ENCODE data around the gene STKLD1.
A peak's percentile ranks its signal among the peaks of the same experiment; 100 is the strongest.

The STKLD1 gene

DNA sequence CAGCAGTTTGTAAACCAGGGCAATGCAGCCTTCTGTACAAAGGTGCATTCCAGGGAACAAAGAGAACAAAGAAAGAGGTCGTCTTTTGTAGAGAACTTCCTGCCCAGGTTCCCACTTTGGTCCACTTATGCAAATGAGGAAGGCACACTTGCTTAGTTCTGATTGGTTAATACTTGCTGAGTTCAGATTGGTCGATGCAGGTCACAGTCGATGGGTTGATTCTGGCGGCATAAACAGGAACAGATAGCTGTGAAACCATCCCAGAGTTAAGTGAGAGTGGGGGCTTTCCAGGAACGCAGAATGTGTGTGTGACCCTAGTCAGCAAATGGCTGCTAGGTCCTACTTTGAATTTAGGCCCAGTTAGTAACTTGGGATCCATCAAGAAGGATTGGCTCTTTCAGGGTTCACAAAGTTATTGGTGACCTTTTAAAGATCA, 44.2 kb downstream of the STKLD1 start:
- no peak for DNase-seq

DNA sequence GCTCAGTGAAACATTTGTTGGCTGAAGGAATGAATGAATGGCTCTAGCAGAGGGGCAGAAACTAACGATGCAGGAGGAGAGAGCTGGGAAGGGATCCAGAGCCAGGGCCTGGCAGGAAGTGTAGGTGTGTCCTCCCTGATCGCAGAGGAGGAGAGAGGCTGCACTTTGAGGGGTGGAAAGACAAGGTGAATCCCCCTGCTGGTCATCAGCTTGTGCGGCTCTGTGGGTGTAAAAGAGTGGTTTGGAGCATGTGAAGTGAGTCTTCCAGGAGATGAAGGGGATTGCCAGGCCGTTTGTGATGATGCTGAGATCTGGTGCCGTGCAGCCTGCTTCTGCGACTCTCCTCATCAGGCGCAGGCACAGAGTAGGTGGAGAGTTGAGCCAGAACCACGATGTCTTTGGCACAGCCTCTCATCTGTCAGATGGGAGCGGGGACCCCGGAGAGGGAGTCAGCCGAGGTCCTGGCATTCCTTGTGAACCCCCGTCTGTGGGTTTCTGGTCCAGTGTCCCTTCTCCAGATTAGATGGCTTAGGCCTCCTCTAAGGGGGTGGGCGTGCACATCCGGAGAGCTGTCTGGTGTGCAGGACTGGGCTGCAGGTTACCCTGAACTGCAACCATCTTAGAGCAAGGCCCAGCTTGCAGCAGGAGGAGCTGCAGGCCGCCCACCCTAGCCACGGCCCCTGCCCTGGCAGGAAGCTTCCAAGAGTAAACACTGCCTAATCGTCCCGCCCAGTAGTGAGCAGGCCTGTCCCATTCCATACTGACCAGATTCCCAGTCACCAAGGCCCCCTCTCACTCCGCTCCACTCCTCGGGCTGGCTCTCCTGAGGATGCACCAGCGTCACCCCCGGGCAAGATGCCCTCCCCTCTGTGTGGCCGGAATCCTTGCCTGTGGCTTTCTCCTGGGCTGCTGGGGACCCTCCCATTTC, 45.7 kb downstream of the STKLD1 start, which contains the start of gene ADAMTS13:
Gene ADAMTS13, plus strand, starts transcription at position 753 of the 928 bp plus-strand sequence. Its CDS starts 77 bp downstream, at position 830.
- no peak for DNase-seq

DNA sequence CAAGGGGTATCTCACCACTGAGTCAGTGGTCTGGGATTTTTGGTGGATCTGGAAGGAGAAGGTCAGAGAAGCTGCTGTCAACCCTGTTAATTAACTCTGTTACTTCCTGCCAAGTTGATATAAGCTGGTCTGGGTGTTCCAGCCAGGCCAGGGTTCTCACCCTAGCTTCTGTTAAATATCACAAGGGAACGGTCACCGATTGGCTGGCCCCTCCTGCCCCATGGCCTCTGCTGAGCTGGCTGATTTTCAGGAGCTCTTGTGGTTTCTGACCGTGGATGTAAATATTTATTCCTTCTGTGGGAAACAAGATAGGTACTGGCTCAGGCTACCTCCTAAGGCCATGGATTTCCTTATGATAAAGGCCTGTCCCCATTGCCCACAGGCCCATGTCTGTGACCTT, 47.0 kb downstream of the STKLD1 start:
- no peak for DNase-seq

DNA sequence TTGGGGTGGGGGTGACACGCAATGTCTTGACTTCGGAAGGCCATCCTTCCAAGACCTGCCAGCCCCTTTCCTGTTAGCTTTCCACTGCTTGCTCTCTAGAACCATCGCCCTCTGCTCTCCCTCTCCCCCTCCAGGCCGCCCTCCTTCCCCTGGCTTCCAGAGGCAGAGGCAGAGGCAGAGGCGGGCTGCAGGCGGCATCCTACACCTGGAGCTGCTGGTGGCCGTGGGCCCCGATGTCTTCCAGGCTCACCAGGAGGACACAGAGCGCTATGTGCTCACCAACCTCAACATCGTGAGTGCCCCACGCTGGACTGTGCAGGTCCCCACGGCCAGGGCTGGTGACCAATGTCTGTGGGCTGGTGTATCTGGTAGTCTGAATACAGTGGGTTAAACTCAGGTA, 48.0 kb downstream of the STKLD1 start:
- DNase-seq = no peak

DNA sequence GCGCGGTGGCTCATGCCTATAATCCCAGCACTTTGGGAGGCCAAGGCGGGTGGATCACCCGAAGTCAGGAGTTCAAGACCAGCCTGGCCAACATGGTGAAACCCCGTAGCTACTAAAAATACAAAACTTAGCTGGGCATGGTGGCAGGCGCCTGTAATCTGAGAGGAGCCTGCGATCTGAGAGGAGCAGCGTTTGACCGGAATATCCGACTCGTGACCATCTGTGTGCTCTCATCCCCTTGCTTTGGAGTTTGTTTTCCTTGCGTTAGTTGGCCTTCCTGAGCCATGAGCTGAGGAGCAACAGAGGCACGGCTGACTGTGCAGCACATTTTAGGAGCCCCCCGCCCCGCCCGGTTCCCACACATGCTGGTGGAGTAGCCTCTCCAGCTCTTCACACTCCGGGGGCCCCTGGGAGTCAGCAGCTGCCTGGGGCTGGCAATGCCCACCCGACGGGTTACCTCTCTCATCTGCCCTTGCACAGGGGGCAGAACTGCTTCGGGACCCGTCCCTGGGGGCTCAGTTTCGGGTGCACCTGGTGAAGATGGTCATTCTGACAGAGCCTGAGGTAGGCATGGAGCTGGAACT, 49.0 kb downstream of the STKLD1 start:
- peak in 1 of 2 experiments; percentile 33 for DNase-seq

DNA sequence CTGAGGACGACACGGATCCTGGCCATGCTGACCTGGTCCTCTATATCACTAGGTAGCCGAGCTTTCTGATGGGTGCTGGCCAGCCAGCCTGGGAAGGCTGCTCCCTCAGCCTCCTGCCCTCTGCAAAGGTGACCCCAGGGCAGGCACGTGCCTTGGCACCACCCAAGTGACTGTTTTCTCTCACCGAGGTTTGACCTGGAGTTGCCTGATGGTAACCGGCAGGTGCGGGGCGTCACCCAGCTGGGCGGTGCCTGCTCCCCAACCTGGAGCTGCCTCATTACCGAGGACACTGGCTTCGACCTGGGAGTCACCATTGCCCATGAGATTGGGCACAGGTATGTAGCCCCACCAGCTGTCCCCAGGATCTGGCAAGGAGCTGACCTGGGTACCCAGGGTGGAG, 49.8 kb downstream of the STKLD1 start:
- no peak for DNase-seq

DNA sequence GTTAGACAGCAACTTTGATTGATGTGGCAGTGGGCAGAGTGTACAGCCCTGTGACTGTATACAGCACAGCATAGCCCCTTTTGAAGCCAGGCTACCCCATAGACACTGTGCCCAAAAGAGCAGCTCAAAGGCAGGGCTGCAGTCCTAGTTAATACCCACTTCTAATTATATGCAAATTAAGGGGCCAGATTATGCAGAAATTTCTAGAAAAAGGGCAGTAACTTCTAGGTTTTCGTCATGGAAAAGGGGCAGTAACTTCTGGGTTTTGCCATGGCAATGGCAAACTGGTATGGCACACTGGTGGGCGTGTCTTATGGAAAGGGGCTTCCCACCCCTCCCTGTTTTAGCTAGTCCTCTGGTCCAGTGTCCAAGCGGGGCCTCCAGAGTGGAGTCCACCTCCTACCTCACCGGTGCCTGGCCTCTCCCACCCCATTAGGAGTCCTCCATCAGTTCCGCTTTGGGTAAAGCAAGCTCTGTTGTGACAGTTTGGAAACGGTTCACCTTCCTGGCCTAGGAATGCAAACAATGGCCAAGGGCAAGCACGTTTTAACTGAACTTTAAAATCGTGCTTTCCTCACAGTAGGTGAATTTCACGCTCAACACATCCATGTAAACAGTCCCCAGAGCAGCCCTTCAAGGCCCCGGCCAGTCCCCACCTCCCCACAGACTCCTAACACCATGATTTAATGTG, 51.6 kb downstream of the STKLD1 start:
- DNase-seq = no peak

DNA sequence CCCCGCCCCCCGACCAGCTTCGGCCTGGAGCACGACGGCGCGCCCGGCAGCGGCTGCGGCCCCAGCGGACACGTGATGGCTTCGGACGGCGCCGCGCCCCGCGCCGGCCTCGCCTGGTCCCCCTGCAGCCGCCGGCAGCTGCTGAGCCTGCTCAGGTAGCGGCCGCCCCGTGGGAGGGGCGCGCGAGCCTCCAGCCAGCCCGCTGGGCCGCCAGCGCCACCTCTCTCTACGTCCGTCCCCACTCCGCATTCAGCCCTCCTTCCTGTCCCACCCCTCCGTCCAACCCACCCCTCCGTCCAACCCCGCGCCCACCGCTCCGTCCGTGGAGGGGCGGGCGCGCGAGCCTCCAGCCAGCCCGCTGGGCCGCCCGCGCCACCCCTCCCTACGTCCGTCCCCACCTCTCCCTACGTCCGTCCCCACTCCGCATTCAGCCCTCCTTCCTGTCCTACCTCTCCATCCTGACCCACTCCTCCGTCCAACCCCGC, 52.5 kb downstream of the STKLD1 start:
- DNase-seq = peak; percentile 39 to 67

DNA sequence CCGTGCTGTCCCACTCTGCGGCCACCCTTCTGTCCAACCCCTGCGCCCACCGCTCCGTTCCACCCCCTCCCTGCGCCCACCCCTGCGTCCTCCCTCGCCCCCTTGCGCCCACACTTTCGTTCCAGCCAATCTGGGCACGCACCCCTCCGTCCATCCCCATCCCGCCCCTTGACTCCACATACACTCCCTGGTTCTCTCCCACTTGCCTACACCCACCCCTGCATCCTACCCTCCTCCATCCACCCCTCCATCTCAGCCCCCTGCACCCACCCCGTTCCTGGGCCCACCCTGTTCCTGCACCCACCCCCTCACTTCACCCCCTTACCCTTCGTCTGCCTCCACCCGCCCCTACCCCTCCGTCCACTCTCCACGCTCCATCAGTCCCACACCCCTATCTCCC, 53.0 kb downstream of the STKLD1 start:
- DNase-seq = no peak

DNA sequence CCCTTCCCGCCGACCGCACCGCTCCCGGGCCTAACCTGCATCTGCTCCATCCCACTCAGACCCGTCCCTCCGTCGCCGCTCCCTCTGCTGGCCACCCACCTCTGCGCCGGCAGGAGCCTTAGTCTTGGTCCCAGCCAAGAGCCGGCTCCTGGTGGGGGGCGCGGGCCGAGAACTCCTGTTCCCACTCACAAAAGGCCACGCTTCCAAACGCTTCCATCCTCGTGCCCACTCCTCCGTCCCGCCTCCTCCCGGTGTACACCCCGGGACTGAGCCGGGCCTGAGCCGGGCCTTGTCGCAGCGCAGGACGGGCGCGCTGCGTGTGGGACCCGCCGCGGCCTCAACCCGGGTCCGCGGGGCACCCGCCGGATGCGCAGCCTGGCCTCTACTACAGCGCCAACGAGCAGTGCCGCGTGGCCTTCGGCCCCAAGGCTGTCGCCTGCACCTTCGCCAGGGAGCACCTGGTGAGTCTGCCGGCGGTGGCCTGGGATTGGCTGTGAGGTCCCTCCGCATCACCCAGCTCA, 53.5 kb downstream of the STKLD1 start:
- DNase-seq = peak in 1 of 2 experiments; percentile 45

DNA sequence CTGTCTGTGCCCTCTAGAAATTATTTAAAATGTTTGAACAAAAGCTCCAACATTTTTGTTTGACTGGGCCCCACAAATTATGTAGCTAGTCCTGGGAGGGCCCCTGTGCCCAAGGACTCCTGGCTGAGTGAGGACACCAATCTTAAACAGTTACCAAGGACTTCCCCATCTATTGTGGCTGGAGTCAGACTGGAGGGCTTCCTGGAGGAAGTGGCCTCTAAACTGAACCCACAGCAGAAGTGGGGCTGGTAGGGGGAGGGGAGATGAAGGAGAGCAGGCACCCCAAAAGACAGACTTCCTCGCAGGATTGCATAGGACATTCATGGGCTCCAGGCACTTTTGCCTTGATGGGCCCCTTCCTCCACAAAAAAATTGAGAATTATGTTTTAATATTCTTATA, 54.1 kb downstream of the STKLD1 start:
- no peak for DNase-seq

DNA sequence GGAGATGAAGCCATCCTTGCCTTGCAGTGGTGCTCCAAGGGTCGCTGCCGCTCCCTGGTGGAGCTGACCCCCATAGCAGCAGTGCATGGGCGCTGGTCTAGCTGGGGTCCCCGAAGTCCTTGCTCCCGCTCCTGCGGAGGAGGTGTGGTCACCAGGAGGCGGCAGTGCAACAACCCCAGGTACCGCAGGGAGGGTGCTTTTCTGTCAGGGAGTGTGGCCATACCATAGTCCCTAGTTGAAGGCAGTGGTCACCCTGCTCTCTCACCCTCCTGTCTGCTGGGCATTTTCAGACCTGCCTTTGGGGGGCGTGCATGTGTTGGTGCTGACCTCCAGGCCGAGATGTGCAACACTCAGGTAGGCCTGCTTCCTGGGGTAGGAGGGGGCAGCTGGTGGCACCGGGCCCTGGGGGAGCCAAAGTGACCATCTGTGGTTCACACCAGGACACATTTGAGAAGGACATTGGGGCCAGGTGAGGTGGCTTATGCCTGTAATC, 57.2 kb downstream of the STKLD1 start:
- DNase-seq = no peak

DNA sequence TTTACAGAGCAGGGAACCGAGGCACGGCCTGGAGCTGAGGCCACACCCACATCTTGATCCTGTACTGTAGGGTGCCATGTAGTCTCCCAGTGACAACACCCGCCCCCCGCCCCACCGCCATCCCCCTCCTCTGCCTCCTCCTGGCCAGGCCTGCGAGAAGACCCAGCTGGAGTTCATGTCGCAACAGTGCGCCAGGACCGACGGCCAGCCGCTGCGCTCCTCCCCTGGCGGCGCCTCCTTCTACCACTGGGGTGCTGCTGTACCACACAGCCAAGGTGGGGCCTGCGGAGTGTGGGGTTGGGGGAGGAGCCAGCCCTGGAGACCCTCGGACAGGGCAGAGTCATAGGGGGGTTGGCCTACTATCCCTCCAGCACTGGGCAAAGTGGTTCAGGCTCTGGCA, 60.5 kb downstream of the STKLD1 start:
- DNase-seq = no peak

DNA sequence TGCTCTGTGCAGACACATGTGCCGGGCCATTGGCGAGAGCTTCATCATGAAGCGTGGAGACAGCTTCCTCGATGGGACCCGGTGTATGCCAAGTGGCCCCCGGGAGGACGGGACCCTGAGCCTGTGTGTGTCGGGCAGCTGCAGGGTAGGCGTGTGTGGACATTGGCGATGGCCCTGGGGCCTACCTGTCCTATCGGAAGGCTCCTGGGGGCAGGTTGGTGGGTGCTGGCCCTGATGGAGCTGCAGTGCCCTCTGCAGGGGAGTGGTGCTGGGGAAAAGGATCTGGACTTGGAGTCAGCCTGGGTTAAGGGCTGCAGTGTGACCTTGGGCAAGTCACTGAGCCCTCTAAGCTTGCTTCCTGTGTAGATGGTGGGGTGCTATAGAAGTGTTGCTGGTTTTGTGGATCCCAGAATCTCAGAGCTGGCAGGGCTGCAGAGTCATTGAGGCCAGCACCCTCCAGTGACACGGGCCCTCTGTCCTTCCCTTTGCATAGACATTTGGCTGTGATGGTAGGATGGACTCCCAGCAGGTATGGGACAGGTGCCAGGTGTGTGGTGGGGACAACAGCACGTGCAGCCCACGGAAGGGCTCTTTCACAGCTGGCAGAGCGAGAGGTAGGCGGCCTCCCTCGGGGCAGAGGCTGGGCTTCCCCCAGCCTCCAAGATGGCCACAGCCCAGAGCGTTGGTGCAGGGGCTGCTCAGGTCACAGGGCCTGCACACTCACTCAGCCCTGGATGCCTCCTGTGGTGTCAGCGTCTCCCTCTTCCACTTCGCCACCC, 61.8 kb downstream of the STKLD1 start:
- no peak for DNase-seq

DNA sequence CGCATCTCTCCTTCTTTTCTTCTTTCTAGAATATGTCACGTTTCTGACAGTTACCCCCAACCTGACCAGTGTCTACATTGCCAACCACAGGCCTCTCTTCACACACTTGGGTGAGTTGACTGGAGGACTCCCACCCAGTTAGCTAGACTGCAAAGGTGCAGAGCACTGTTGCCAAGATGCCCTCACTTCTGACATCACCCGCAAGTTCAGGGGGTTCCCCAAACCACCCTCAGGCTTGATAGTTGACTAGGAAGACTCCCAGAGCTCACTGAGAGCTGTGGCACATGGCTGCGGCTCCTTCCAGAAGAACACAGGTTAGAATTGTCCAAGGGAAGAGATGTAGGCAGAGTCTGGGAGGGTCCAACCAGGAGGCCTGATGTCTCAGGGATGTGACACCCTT, 63.2 kb downstream of the STKLD1 start:
- no peak for DNase-seq

DNA sequence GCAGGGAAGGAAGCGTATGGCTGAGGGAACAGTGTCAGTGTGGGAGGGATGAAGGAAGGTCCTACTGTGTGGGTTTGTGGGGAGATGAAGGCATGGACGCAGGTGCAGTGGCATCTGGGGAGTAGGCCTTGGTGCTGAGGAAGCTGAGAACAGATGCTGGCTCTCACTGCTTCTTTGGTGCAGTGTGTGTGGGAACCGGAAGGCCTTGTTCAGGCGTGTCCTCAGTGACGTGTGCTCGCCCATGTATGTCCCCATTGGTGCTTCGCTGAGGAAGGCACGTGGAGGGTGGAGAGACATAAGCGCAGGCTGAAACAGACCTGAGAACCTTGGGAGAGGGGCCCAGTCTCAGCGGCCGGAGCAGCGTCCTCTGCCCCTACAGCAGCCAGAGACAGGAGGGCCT, 64.7 kb downstream of the STKLD1 start:
- no peak for DNase-seq

DNA sequence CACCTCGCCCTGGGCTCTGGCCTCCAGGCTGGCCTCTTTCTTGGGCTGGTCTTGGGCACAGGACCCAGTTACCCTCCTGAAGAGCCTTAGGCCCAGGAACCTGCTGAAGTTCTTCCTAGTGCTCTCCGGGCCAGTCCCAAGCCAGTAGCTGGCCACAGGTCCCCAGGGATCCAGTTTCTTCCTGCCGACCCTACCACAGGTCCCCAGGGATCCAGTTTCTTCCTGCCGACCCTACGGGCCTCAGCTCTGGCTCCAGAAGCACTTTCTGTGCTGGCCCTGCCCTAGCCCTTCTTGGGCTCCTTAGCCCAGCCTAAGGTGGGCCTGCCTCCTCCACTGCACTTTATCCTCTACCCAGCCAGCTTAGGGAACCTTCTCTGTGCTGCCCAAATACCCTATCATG, 65.4 kb downstream of the STKLD1 start:
- no peak for DNase-seq

DNA sequence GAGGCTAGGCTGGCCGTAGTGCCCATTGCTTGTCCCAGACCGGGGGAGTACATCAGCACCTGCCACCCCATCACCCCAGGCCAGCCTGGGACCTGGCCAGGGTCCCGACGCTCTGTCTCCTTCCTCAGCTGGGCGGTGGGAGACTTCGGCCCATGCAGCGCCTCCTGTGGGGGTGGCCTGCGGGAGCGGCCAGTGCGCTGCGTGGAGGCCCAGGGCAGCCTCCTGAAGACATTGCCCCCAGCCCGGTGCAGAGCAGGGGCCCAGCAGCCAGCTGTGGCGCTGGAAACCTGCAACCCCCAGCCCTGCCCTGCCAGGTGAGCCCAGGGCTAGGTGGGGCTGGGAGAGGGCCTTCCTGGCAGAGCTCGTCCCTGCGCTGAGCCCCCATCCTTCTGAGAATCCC, 67.1 kb downstream of the STKLD1 start:
- DNase-seq = no peak

DNA sequence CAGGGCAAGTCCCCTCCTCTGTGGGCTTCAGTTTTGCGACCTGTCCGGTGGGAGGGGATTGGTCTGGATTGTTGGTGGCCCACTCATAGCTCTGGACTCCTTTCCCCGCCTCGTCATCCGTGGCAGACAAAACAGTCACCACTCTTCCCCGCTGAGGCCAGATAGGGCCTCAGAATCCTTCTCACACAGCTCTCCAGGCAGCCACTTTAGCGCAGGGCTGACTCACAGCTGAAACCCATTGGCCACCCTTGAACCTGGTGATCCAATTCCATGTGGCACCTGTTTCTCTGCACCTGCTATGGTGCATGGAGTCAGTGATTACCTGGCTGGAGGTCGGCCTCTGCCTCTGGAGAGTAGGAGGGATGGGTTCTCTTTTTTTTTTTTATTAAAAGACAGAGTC, 67.8 kb downstream of the STKLD1 start:
- DNase-seq = no peak

DNA sequence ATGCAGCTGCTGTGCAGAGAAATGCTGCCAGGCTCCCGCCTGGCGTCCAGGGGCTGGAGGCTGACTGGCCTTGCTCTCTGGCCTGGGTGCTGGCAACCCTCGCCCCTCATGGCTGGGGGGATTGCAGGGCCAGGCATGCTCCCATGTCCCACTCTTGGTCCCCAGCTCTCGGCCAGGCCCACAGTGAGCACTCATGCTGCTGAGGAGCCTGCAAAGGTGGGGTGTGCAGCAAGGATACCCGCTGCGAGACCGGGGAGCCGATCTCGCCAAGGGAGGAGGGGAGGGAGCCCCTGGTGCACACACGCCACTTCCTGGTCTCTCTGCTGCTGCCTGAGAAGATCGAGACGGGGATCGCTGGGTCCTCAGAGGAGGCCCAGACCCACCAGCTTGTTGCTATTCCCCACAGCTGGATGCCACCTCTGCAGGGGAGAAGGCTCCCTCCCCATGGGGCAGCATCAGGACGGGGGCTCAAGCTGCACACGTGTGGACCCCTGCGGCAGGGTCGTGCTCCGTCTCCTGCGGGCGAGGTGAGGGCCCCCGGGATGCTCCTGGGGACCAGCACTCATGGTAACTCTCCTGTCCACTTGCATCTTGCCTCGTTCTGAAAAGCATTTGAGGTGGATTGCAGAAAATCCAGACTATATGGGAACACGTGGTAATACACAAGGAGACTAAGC, 69.3 kb downstream of the STKLD1 start:
- no peak for DNase-seq

DNA sequence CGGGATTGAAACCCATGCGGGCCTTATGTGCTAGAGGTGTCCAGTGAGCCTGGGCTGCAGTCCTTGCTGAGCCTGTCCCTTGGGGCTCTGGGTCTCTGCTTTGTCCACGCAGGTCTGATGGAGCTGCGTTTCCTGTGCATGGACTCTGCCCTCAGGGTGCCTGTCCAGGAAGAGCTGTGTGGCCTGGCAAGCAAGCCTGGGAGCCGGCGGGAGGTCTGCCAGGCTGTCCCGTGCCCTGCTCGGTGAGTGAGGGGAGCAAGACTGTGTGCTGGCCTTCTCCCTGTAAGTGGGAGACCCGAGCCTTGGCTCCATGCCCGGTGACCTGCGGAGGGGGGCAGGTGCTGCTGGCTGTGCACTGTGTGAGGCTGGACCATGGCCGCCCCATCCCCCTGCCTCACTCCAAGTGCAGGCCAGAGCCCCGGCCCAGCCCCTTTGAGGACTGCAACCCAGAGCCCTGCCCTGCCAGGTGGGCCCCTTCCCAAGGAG, 72.4 kb downstream of the STKLD1 start:
- no peak for DNase-seq

DNA sequence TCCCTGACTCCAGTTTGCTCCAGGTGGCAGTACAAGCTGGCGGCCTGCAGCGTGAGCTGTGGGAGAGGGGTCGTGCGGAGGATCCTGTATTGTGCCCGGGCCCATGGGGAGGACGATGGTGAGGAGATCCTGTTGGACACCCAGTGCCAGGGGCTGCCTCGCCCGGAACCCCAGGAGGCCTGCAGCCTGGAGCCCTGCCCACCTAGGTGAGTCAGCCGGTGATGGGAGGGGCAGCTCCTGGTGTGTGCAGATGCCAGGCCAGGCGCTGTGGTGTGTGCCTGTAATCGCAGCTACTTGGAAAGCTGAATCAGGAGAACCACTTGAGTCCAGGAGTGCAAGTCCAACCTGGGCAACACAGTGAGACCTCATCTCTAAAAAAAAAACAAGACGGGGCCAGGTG, 73.6 kb downstream of the STKLD1 start:
- no peak for DNase-seq
